Measurements from ENCODE around the gene PRMT9.

DNA sequence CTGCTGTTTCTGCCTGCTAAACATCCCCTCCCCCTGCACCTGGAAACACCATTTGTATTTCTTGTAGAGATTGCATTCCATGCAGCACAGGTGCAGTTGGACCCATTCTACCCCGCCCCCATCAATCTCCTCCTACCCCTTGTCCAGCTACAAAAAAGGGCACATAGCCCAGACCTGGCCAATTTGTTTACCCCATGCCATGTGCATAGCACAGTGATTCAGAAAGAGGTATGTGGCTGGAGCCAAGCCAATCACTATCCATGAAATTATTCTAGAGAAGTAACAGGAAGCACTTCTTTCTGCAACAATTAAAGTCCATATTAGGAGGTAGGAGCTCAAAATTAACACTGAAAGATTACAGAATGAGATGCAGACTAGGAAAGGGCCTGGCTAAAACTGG is 87.0 kb downstream of the PRMT9 start:
- TF ChIP-seq GATA3 (IDR thresholded peaks at IDR 0.05; ENCODE audit: low read depth, low read length): no peak
- TF ChIP-seq GATA2 (IDR thresholded peaks at IDR 0.05; ENCODE audit: low read depth, low read length): no peak
